Measurements from ENCODE around the gene AAR2. TPM values are rescaled to one million over a fixed set of nuclear protein-coding genes. Genes with fewer than 3 reads are reported as not detected.
A peak's percentile ranks its signal among the peaks of the same experiment; 100 is the strongest.

AAR2 gene
- polyA plus RNA-seq, 1 donor from 2014 or later: 28.1 TPM

DNA sequence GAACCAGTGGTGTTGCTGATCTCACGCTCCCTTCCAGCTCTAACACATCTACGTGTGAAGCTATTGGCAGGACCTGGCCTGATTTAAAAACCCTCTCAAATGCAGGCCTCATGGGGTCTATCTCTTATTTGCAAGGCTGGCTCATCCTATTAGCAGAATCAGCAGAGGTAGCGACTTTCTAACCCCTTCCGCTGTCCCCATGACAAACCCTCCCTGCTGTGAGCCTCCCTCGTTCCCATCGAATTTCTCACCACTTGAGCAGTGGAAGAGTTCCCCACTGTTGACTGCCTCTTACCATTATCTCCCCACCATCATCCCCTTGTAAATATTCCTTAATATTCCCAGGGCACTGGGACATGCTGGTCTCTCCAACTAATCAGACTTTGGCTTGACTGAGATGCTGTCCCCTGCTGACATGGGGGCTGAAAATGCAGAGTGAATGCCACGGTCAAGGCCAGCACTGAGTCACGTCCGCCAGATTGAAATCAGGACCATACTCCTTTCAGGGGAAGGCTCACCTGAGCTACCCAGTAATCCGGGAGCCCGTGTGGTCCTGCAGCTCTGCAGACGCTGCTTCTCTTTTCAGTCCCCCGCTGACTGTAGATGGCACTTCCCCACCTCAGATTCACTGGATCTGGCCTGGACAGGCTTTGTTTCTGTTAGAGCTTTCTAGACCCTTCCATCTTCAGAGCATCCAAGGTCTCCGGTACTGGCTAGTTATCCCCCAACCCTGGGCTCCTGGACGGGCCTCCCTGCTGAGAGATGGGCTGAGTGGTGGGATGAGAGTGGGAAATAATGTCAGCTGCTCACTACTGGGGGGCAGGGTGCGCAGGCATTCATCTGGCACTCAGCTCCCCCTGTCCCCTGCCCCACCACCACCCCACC, 23.1 kb downstream of the AAR2 start:
- Histone ChIP-seq H3K79me2 (replicated peaks; ENCODE audit: insufficient read depth, low read length) (no peaks in the 10 kb centered on the region), H3K36me3 (ENCODE audit: insufficient read depth, low read length) (no peaks in the 10 kb centered on the region), H3K9ac (ENCODE audit: low read length) (no peak overlapping the region), H3K27me3 (ENCODE audit: insufficient read depth, low read depth, low read length) (no peaks in the 10 kb centered on the region), H2AFZ (ENCODE audit: low read depth, low read length) (no peak overlapping the region), H3K9me3 (ENCODE audit: low read length) (no peaks in the 10 kb centered on the region), H3K27ac (ENCODE audit: low read length) (peak overlapping the region; percentile 12), H4K20me1 (ENCODE audit: insufficient read depth) (no peaks in the 10 kb centered on the region), H3K4me3 (ENCODE audit: low read length) (no peak overlapping the region), H3K9me2 (ENCODE audit: insufficient read depth, low read length) (no peaks in the 10 kb centered on the region), H3F3A (ENCODE audit: insufficient read depth, low read length, poor library complexity, severe bottlenecking) (no peaks in the 10 kb centered on the region), H3K4me2 (ENCODE audit: low read length) (no peak overlapping the region)
- no peak for TF ChIP-seq MXI1 (conservative IDR thresholded peaks at IDR 0.05; ENCODE audit: poor library complexity, severe bottlenecking)
- no peak for TF ChIP-seq EP300 (conservative IDR thresholded peaks at IDR 0.05; ENCODE audit: poor library complexity, severe bottlenecking)
- TF ChIP-seq EZH2 (IDR thresholded peaks at IDR 0.05; ENCODE audit: borderline replicate concordance, insufficient read depth, low read length, poor library complexity, severe bottlenecking): no peak
- no peak for TF ChIP-seq TAF1 (IDR thresholded peaks at IDR 0.05; ENCODE audit: low read depth)
- TF ChIP-seq, protein P1, sequence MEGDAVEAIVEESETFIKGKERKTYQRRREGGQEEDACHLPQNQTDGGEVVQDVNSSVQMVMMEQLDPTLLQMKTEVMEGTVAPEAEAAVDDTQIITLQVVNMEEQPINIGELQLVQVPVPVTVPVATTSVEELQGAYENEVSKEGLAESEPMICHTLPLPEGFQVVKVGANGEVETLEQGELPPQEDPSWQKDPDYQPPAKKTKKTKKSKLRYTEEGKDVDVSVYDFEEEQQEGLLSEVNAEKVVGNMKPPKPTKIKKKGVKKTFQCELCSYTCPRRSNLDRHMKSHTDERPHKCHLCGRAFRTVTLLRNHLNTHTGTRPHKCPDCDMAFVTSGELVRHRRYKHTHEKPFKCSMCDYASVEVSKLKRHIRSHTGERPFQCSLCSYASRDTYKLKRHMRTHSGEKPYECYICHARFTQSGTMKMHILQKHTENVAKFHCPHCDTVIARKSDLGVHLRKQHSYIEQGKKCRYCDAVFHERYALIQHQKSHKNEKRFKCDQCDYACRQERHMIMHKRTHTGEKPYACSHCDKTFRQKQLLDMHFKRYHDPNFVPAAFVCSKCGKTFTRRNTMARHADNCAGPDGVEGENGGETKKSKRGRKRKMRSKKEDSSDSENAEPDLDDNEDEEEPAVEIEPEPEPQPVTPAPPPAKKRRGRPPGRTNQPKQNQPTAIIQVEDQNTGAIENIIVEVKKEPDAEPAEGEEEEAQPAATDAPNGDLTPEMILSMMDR (IDR thresholded peaks at IDR 0.05; ENCODE audit: poor library complexity, severe bottlenecking): no peak
- TF ChIP-seq SMC3 (conservative IDR thresholded peaks at IDR 0.05; ENCODE audit: poor library complexity): no peak
- no peak for TF ChIP-seq RAD21 (conservative IDR thresholded peaks at IDR 0.05)
- no peak for TF ChIP-seq POLR2AphosphoS5 (IDR thresholded peaks at IDR 0.05)
- TF ChIP-seq, protein P2, sequence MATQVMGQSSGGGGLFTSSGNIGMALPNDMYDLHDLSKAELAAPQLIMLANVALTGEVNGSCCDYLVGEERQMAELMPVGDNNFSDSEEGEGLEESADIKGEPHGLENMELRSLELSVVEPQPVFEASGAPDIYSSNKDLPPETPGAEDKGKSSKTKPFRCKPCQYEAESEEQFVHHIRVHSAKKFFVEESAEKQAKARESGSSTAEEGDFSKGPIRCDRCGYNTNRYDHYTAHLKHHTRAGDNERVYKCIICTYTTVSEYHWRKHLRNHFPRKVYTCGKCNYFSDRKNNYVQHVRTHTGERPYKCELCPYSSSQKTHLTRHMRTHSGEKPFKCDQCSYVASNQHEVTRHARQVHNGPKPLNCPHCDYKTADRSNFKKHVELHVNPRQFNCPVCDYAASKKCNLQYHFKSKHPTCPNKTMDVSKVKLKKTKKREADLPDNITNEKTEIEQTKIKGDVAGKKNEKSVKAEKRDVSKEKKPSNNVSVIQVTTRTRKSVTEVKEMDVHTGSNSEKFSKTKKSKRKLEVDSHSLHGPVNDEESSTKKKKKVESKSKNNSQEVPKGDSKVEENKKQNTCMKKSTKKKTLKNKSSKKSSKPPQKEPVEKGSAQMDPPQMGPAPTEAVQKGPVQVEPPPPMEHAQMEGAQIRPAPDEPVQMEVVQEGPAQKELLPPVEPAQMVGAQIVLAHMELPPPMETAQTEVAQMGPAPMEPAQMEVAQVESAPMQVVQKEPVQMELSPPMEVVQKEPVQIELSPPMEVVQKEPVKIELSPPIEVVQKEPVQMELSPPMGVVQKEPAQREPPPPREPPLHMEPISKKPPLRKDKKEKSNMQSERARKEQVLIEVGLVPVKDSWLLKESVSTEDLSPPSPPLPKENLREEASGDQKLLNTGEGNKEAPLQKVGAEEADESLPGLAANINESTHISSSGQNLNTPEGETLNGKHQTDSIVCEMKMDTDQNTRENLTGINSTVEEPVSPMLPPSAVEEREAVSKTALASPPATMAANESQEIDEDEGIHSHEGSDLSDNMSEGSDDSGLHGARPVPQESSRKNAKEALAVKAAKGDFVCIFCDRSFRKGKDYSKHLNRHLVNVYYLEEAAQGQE (IDR thresholded peaks at IDR 0.05; ENCODE audit: borderline replicate concordance): no peak

GRCh38 chr20:36260316-36260715, 24.0 kb downstream of the AAR2 start:
- H4K20me1 ChIP-seq (ENCODE audit: insufficient read depth): no peaks in the 10 kb centered on the region
- no peaks in the 10 kb centered on the region for H3K36me3 ChIP-seq (ENCODE audit: insufficient read depth, low read length)
- H3K9ac ChIP-seq (ENCODE audit: low read length): no peak overlapping the region
- H3K9me2 ChIP-seq (ENCODE audit: insufficient read depth, low read length): no peaks in the 10 kb centered on the region
- H3K27ac ChIP-seq (ENCODE audit: low read length): no peak overlapping the region
- H3K4me2 ChIP-seq (ENCODE audit: low read length): no peak overlapping the region
- H3K9me3 ChIP-seq (ENCODE audit: low read length): no peaks in the 10 kb centered on the region
- H3K4me3 ChIP-seq (ENCODE audit: low read length): no peak overlapping the region
- H3F3A ChIP-seq (ENCODE audit: insufficient read depth, low read length, poor library complexity, severe bottlenecking): no peaks in the 10 kb centered on the region
- H2AFZ ChIP-seq (ENCODE audit: low read depth, low read length): no peak overlapping the region
- no peaks in the 10 kb centered on the region for H3K27me3 ChIP-seq (ENCODE audit: insufficient read depth, low read depth, low read length)
- TF ChIP-seq EP300 (conservative IDR thresholded peaks at IDR 0.05; ENCODE audit: poor library complexity, severe bottlenecking) (no peak), SMC3 (conservative IDR thresholded peaks at IDR 0.05; ENCODE audit: poor library complexity) (no peak), POLR2AphosphoS5 (IDR thresholded peaks at IDR 0.05) (no peak), TAF1 (IDR thresholded peaks at IDR 0.05; ENCODE audit: low read depth) (no peak), EZH2 (IDR thresholded peaks at IDR 0.05; ENCODE audit: borderline replicate concordance, insufficient read depth, low read length, poor library complexity, severe bottlenecking) (no peak)
- TF ChIP-seq, protein P1 (IDR thresholded peaks at IDR 0.05; ENCODE audit: poor library complexity, severe bottlenecking): no peak
- H3K79me2 ChIP-seq (replicated peaks; ENCODE audit: insufficient read depth, low read length): no peaks in the 10 kb centered on the region

Measured in neural cell (in vitro differentiated cells).